C4-2B (cell line): ENCODE data around the gene RANBP3.

ENCODE experiments used
- H3K27ac ChIP-seq: fragments of 450-650 bp; 2 replicates; pipeline ENCODE4 v1.5.1; 2017
- CTCF ChIP-seq: fragments of 450-650 bp; conservative IDR thresholded peaks from 2 replicates; pipeline ENCODE4 v1.5.1; 2017; ENCODE audit warnings: mild to moderate bottlenecking
- ZFX ChIP-seq: fragments of 450-650 bp; IDR thresholded peaks from 2 replicates; pipeline ENCODE4 v1.6.1; 2017

RANBP3 gene

GRCh38 chr19:6005321-6006069 is 27.6 kb upstream of the RANBP3 start:
- no peak for TF ChIP-seq CTCF
- TF ChIP-seq ZFX, result no peak
- H3K27ac ChIP-seq, result no peak overlapping the region

GRCh38 chr19:6003976-6004375 is 26.0 kb upstream of the RANBP3 start:
- TF ChIP-seq ZFX, result no peak
- H3K27ac ChIP-seq, result no peak overlapping the region

GRCh38 chr19:6002591-6002990 is 24.7 kb upstream of the RANBP3 start:
- no peak overlapping the region for H3K27ac ChIP-seq
- no peak for TF ChIP-seq CTCF
- no peak for TF ChIP-seq ZFX

GRCh38 chr19:6000228-6000847 is 22.4 kb upstream of the RANBP3 start:
- no peak for TF ChIP-seq ZFX
- TF ChIP-seq CTCF, result no peak
- no peak overlapping the region for H3K27ac ChIP-seq

- TF ChIP-seq CTCF, result no peak
- no peak for TF ChIP-seq ZFX
Measured at GRCh38 chr19:5999693-6000092, 21.8 kb upstream of the RANBP3 start.

GRCh38 chr19:5997371-5997770 is 19.4 kb upstream of the RANBP3 start:
- TF ChIP-seq CTCF, result no peak
- no peak for TF ChIP-seq ZFX
- no peak overlapping the region for H3K27ac ChIP-seq

More at GRCh38 chr19:5999693-6000092, 21.8 kb upstream of the RANBP3 start:
- no peak overlapping the region for H3K27ac ChIP-seq

- H3K27ac ChIP-seq, result no peak overlapping the region
- no peak for TF ChIP-seq ZFX
- TF ChIP-seq CTCF, result no peak
Measured at GRCh38 chr19:5996623-5997320, 18.8 kb upstream of the RANBP3 start.
